Heart right ventricle (tissue), 16 donors: ENCODE measurements around the gene SMAD9. TPM values are rescaled to one million over a fixed set of nuclear protein-coding genes. Genes with fewer than 3 reads are reported as not detected.

Source experiments
- ATAC-seq, 8 donors: fragments of 200-7000 bp; cut with Tn5 transposase; one replicate each; pipeline ENCODE4 v1.9.1; 2020; ENCODE audit warnings: mild to moderate bottlenecking in 8 of 8, moderate library complexity in 8 of 8, moderate number of reproducible peaks in 1 of 8
- DNase-seq, 2 donors: peaks; one replicate each; pipeline ENCODE4 v3.0.0-alpha.2; 2020
- H3K27ac ChIP-seq, 10 donors: fragments of 200-600 bp; sonication (generic) in 2 of 10; one replicate each; pipeline versions ENCODE4 v1.5.0 to v1.8.0; 2020 to 2022; ENCODE audit warnings: mild to moderate bottlenecking in 3 of 10
- H3K27me3 ChIP-seq, 7 donors: fragments of 200-600 bp; one replicate each; pipeline ENCODE4 v1.8.0; 2021 to 2022; ENCODE audit warnings: mild to moderate bottlenecking in 2 of 7
- H3K36me3 ChIP-seq, 9 donors: fragments of 200-600 bp; sonication (generic) in 1 of 9; one replicate each; pipeline versions ENCODE4 v1.5.0 to v1.8.0; 2020 to 2022; ENCODE audit warnings: mild to moderate bottlenecking in 2 of 9
- H3K4me1 ChIP-seq, 9 donors: fragments of 200-600 bp; sonication (generic) in 1 of 9; one replicate each; pipeline versions ENCODE4 v1.5.0 to v1.8.0; 2020 to 2022; ENCODE audit warnings: mild to moderate bottlenecking in 4 of 9
- H3K4me3 ChIP-seq, 10 donors: fragments of 200-600 bp; sonication (generic) in 2 of 10; one replicate each; pipeline versions ENCODE4 v1.5.0 to v1.8.0; 2020 to 2022; ENCODE audit warnings: mild to moderate bottlenecking in 7 of 10, moderate library complexity in 2 of 10
- H3K9me3 ChIP-seq, 11 donors: fragments of 200-600 bp in 10 of 11; sonication (generic) in 2 of 11; one replicate each; pipeline versions ENCODE4 v1.5.0 to v1.8.0; 2013 to 2022; ENCODE audit warnings: mild to moderate bottlenecking in 2 of 11, control low read depth in 1 of 11, moderate library complexity in 1 of 11
- CTCF ChIP-seq, 9 donors: fragments of 200-600 bp; sonication (generic) in 2 of 9; IDR thresholded peaks; one replicate each; pipeline versions ENCODE4 v1.5.0 to v1.8.0; 2021 to 2022; ENCODE audit warnings: antibody characterized with exemption in 9 of 9, mild to moderate bottlenecking in 5 of 9, moderate library complexity in 1 of 9
- WGBS, 2 donors: extraction: QIAGEN DNeasy Blood & Tissue Kit; methylation state at CpG; one replicate each; pipeline ENCODE4 v1.1.7; 2013; ENCODE audit warnings: inconsistent platforms in 1 of 2; 5-methylcytosine and 5-hydroxymethylcytosine counted together
- intact Hi-C, 10 donors: fragments of 100-400 bp; cut with DNase I; formaldehyde crosslinking; loops; one replicate each; pipeline versions ENCODE4 v1.11.1 to v1.14.2; 2022
- polyA plus RNA-seq, 2 donors: library from polyadenylated mRNA; stranded (reverse); fragments of 200-250 nt; gene quantifications; one replicate each; pipeline ENCODE4 v1.2.3, GENCODE V29; 2013
- total RNA-seq, 10 donors: library from RNA; stranded (reverse); fragmentation: NEBNext Ultra II Directional in 3 of 10; extraction: Animal tissue kit (Norgen Biotek cat#: 25700) in 3 of 10; gene quantifications; one replicate each; pipeline versions ENCODE4 v1.2.1 to v1.2.4, GENCODE V29; 2021 to 2023
- donor health status: Arrhythmogenic right ventricular cardiomyopathy.
- donor health status: ischemic (EF 13 %, LVEDD 7.1; RV severe dilation, severe dysfunction).
- donor health status: healthy with polysubstance abuse.
- donor health status: DM: no; HTN: yes; CAD: no.
- donor health status: DM: no; HTN: no; CAD: no.
- donor health status: ischemic (EF 25% LVEDD 6.9; RV normal size, moderate dysfunction).
- donor health status: ischemic (EF 25% LVEDD 5.7; RV mildly dilated, moderate dysfunction).
- donor health status: healthy.
- donor health status: DM: yes; HTN: yes; CAD: no.
- donor health status: Ischemic cardiomyopathy.
- donor health status: ischemic (EF 35%, LVEDD 5.7; RV mildly dilated, moderate dysfunction).
- donor health status: nonischemic (EF 11% LVEDD 7.7; RV severe dilation, severe dysfunction).
- donor health status: DM: yes; HTN: yes; CAD: no.
- donor health status: PGD.
- donor health status: ischemic (EF 29% LVEDD 5.4; RV normal size, mild dysfunction).
- donor health status: nonischemic (EF 23%, LVEDD 6.1; RV moderate dilation, normal function).

The SMAD9 gene
- total and polyA plus RNA-seq, 12 donors = 1.2 to 7.8 (median 3.4) TPM

GRCh38 chr13:36819739-36820090, 100.3 kb downstream of the SMAD9 start:
- WGBS, 2 donors = 1% methylated on average over 20 of the region's 20 CpGs
- no peak for TF ChIP-seq CTCF (IDR thresholded peaks at IDR 0.05)
- Histone ChIP-seq H3K9me3 (no peaks in the 10 kb centered on the region), H3K4me1 (peaks cover 0 to 41% (median 27%) of the 10 kb centered on the region in 9 donors), H3K27me3 (no peaks in the 10 kb centered on the region), H3K4me3 (peak overlapping the region; percentile 68 to 97 (median 78)), H3K27ac (peak overlapping the region in 6 of 10 donors; percentile 45 to 89 (median 79)), H3K36me3 (peaks cover 0 to 5% (median 0%) of the 10 kb centered on the region in 9 donors)
- DNase-seq (peak in 1 of 2 donors; percentile 10), ATAC-seq (peak in 4 of 8 donors; percentile 9 to 19 (median 10))
- intact Hi-C loops = no loop called here

GRCh38 chr13:36818804-36819738, 101.0 kb downstream of the SMAD9 start, which contains the start of gene RFXAP:
Gene RFXAP (plus strand): TSS chr13:36819222. CDS start chr13:36819358, 136 bp downstream.
- intact Hi-C loops = no loop called here
- WGBS, 2 donors = 1% methylated on average over 78 of the region's 78 CpGs
- Histone ChIP-seq H3K4me3 (peak within 1 kb of the TSS; percentile 68 to 97 (median 78)), H3K27me3 (no peaks in the 10 kb centered on the region), H3K4me1 (peaks cover 0 to 45% (median 27%) of the 10 kb centered on the region in 9 donors), H3K36me3 (peaks cover 0 to 5% (median 0%) of the 10 kb centered on the region in 9 donors), H3K9me3 (no peaks in the 10 kb centered on the region), H3K27ac (peak within 1 kb of the TSS in 9 of 10 donors; percentile 45 to 89 (median 78))
- peak; percentile 98 to 99 (median 99) for ATAC-seq
- peak; percentile 88 to 94 for DNase-seq
- TF ChIP-seq CTCF (IDR thresholded peaks at IDR 0.05) = peak in 7 of 9 donors; percentile 12 to 46 (median 31)

- intact Hi-C loops = no loop called here
- peaks cover 0 to 45% (median 26%) of the 10 kb centered on the region in 9 donors for H3K4me1 ChIP-seq
- H3K27ac ChIP-seq = peak overlapping the region in 7 of 10 donors; percentile 62 to 89 (median 78)
- DNase-seq (no peak), ATAC-seq (peak in 5 of 8 donors; percentile 1 to 31 (median 12))
- no peaks in the 10 kb centered on the region for H3K9me3 ChIP-seq
- no peaks in the 10 kb centered on the region for H3K27me3 ChIP-seq
- no peak for TF ChIP-seq CTCF (IDR thresholded peaks at IDR 0.05)
- H3K36me3 ChIP-seq = peaks cover 0 to 4% (median 0%) of the 10 kb centered on the region in 9 donors
- 33 to 40% methylated on average over 12 of the region's 12 CpGs for WGBS, 2 donors
- peak overlapping the region; percentile 68 to 97 (median 78) for H3K4me3 ChIP-seq
Measured at GRCh38 chr13:36817996-36818803, 101.8 kb downstream of the SMAD9 start.

GRCh38 chr13:36815062-36815461, 105.0 kb downstream of the SMAD9 start:
- ATAC-seq (no peak), DNase-seq (no peak)
- Histone ChIP-seq H3K27ac (no peak overlapping the region), H3K4me1 (peaks cover 0 to 16% (median 9%) of the 10 kb centered on the region in 9 donors), H3K9me3 (no peaks in the 10 kb centered on the region), H3K36me3 (no peaks in the 10 kb centered on the region), H3K4me3 (no peak overlapping the region), H3K27me3 (no peaks in the 10 kb centered on the region)
- 80 to 82% methylated on average over 2 of the region's 2 CpGs for WGBS, 2 donors
- peak in 2 of 9 donors; percentile 7 to 27 for TF ChIP-seq CTCF (IDR thresholded peaks at IDR 0.05)
- intact Hi-C loops = no loop called here
